Measurements from ENCODE around the gene BAIAP3.

- no peak for TF ChIP-seq EZH2 (IDR thresholded peaks at IDR 0.05)
- no peak for TF ChIP-seq POLR2AphosphoS5 (IDR thresholded peaks at IDR 0.05; ENCODE audit: borderline replicate concordance, low read depth, low read length)
- no peak for TF ChIP-seq FOXP2 (optimal IDR thresholded peaks at IDR 0.05; ENCODE audit: control extremely low read depth, extremely low read length, insufficient read depth)
Measured at GRCh38 chr16:1355591-1355990, 22.1 kb downstream of the BAIAP3 start.

All from SK-N-MC (cell line).